ENCODE data around the gene DDR1. TPM values are rescaled to one million over a fixed set of nuclear protein-coding genes. Genes with fewer than 3 reads are reported as not detected.

Gene DDR1
- total RNA-seq, 1 experiment from 2014 or later = 108 TPM

GRCh38 chr6:30882204-30882758 lies 2.0 kb upstream of the DDR1 start:
- CTCF ChIA-PET = interaction anchor here (0.6 to 2.0 kb wide), 3 partner anchors 32 to 62 kb away, joined by 3 to 5 read pairs (median 3); partner anchors contain the start of gene VARS2
- no peaks in the 10 kb centered on the region for H3K9me3 ChIP-seq (ENCODE audit: low read length)
- peak overlapping the region; percentile 93 for H3K27ac ChIP-seq (ENCODE audit: low read length)
- peak overlapping the region; percentile 91 for H3K4me2 ChIP-seq (ENCODE audit: low read length)
- TF ChIP-seq EZH2 (IDR thresholded peaks at IDR 0.05; ENCODE audit: low read length, unreplicated experiment) (no peak), EZH2phosphoT487 (IDR thresholded peaks at IDR 0.05; ENCODE audit: borderline replicate concordance, low read length) (no peak), CTCF (conservative IDR thresholded peaks at IDR 0.05; ENCODE audit: low read depth, low read length) (no peak)
- 0 out of 2 replicates have a peak overlapping the region, but pooled peaks have one; percentile 70 for H3K4me3 ChIP-seq (ENCODE audit: low read length)
- BruUV-seq (replicated peaks) = no TSS peak
- H2AFZ ChIP-seq (ENCODE audit: low read length) = no peak overlapping the region
- H3K4me1 ChIP-seq (ENCODE audit: insufficient read depth, low read length) = peaks cover 50% of the 10 kb centered on the region
- peak overlapping the region; percentile 92 for H3K9ac ChIP-seq (ENCODE audit: low read length)
- H3K36me3 ChIP-seq (ENCODE audit: low read depth, low read length) = no peaks in the 10 kb centered on the region
- H3F3A ChIP-seq (ENCODE audit: low read length, unreplicated experiment) = no peaks in the 10 kb centered on the region
- H3K79me2 ChIP-seq (ENCODE audit: low read length) = peaks cover 41% of the 10 kb centered on the region
- POLR2A ChIA-PET (ENCODE audit: unreplicated experiment) = interaction anchor here (0.6 to 0.9 kb wide), 3 partner anchors 132 to 236 kb away, joined by 3 to 7 read pairs (median 4); no protein-coding TSS in a partner anchor
- peaks cover 6% of the 10 kb centered on the region for H4K20me1 ChIP-seq (ENCODE audit: low read length)
- no peaks in the 10 kb centered on the region for H3K27me3 ChIP-seq (ENCODE audit: low read length)
- H3K9me2 ChIP-seq (replicated peaks; ENCODE audit: low read length) = no peaks in the 10 kb centered on the region
- intact Hi-C loops (cut with micrococcal nuclease) = no loop called here
- DNase-seq (no peak), ATAC-seq (no peak)

GRCh38 chr6:30882759-30883684 lies 1.3 kb upstream of the DDR1 start:
- BruUV-seq (replicated peaks) = TSS peak; percentile 30
- H2AFZ ChIP-seq (ENCODE audit: low read length) = no peak overlapping the region
- intact Hi-C loops (cut with micrococcal nuclease) = no loop called here
- H3K9ac ChIP-seq (ENCODE audit: low read length) = peak overlapping the region; percentile 92
- DNase-seq (peak; percentile 71), ATAC-seq (no peak)
- H3K4me2 ChIP-seq (ENCODE audit: low read length) = peak overlapping the region; percentile 91
- peak overlapping the region; percentile 70 for H3K4me3 ChIP-seq (ENCODE audit: low read length)
- no peaks in the 10 kb centered on the region; the same call in 1 of the 2 replicates for H3K36me3 ChIP-seq (ENCODE audit: low read depth, low read length)
- H3K27me3 ChIP-seq (ENCODE audit: low read length) = no peaks in the 10 kb centered on the region
- no peaks in the 10 kb centered on the region for H3K9me2 ChIP-seq (replicated peaks; ENCODE audit: low read length)
- TF ChIP-seq EZH2 (IDR thresholded peaks at IDR 0.05; ENCODE audit: low read length, unreplicated experiment) (no peak), CTCF (conservative IDR thresholded peaks at IDR 0.05; ENCODE audit: low read depth, low read length) (no peak), EZH2phosphoT487 (IDR thresholded peaks at IDR 0.05; ENCODE audit: borderline replicate concordance, low read length) (no peak)
- H3K4me1 ChIP-seq (ENCODE audit: insufficient read depth, low read length) = peaks cover 51% of the 10 kb centered on the region
- ChIA-PET CTCF (interaction anchor here (0.6 to 2.0 kb wide), 5 partner anchors 31 to 107 kb away, joined by 3 to 5 read pairs (median 3); partner anchors contain the start of gene VARS2), POLR2A (ENCODE audit: unreplicated experiment) (interaction anchor here (0.6 to 1.0 kb wide), 5 partner anchors 25 to 237 kb away, joined by 3 to 7 read pairs (median 4); partner anchors contain the start of gene GTF2H4)
- H4K20me1 ChIP-seq (ENCODE audit: low read length) = peaks cover 9% of the 10 kb centered on the region
- peaks cover 48% of the 10 kb centered on the region for H3K79me2 ChIP-seq (ENCODE audit: low read length)
- no peaks in the 10 kb centered on the region for H3K9me3 ChIP-seq (ENCODE audit: low read length)
- no peaks in the 10 kb centered on the region for H3F3A ChIP-seq (ENCODE audit: low read length, unreplicated experiment)
- H3K27ac ChIP-seq (ENCODE audit: low read length) = peak overlapping the region; percentile 93

Measured in PC-3 (cell line).